GF-D8 (cell line): ENCODE results near the gene COIL.

Experiments
- DNase-seq: peaks from one replicate; lab custom pipeline; 2025; lab: John Stamatoyannopoulos, UW

COIL gene

DNA sequence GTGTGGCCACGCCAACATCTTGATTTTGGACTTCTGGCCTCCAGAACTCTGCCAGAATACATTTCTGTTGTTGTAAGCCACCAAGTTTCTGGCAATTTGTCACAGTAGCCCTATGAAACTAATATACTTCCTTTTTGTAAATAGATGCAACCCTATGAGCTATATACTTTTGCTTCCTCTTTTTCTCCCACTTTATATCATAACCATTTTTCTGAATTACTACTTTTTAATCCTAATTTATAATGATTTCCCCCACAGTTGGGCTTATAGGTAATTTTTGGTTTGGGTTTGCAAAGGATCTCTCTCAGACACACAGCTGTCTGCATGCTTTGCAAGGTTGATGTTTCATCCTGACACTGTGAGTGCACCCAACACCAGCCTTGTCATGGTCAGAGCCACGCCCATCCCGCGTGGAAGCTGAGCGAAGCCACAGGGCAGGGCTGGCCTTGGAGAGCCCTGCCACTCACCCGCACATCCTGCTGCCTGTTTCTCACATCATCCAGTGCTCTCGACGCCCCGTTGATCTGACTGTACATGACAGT is 52.8 kb downstream of the COIL start:
- no peak for DNase-seq

DNA sequence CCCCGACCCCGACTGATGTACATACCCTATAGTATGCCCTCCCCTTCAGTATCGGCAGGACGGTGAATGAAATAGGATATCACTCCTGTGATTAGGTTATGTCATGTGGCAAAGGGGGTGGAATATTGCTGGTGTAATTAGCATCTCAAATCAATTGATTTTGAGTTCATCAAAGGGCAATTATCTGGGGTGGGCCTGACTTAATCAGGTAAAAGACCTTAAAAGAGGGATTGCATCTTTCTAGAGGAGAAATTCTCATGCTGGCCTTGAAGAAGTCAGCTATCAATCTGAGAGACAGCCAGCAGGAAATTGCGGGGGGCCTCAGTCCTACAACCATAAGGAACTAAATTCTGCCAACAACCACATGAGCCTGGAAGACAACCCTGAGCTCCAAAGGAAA is 57.3 kb downstream of the COIL start:
- DNase-seq = no peak

DNA sequence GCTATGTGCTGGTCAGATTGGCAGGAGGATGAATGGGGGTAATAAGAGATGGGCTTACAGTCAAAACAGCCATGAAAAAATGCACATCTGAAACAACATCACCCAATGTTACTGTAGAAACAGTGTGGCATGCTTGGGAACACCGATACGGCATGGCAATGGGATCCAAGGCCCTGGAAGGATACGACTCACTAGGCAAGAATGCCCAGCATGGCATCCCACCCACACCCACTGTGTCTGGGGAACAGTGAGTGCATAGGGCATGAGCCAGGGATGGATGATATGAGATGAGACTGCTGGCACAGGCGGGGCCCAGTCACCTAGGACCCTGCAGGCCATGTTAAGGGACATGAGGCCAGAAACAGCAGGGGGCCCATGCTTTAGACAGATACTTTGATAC is 58.5 kb downstream of the COIL start:
- DNase-seq = no peak

DNA sequence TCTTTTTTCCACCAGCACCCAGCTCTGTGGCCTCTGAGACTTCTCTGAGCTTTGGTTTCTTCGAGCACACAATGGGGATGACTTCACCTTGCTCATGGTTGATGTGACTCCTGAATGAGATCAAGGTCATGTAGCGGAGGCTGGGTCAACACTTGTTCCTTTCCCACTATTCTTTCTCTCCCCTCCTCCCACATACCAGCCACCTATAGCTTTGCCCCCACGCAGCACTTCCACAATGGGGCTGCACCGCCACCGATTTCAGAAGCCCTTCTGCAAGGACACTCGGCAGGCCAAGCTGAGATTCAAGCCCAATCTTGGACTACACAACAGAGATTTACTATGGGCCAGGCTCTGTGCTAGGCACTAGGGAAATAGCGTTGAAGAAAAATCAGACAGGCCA is 61.4 kb downstream of the COIL start:
- no peak for DNase-seq

DNA sequence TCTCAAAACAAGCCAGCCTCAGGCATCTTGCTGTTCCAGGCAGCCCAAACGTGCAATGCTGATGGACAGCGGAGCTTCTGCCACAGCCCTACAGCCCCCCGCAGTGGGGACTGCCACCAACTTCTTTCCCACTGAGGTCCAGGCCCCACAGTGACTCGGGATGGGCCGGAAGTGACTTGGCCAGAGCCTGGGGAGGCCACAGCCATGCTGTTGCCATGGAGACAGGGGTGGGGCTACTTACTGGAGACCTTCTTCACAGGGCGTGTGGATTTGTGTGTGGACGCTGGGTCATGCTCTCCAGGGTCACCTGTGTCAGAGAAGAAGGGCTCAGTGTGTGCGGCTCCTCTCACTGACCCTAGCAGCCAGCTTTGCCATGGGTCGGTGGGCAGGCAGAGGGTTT is 62.0 kb downstream of the COIL start:
- no peak for DNase-seq

DNA sequence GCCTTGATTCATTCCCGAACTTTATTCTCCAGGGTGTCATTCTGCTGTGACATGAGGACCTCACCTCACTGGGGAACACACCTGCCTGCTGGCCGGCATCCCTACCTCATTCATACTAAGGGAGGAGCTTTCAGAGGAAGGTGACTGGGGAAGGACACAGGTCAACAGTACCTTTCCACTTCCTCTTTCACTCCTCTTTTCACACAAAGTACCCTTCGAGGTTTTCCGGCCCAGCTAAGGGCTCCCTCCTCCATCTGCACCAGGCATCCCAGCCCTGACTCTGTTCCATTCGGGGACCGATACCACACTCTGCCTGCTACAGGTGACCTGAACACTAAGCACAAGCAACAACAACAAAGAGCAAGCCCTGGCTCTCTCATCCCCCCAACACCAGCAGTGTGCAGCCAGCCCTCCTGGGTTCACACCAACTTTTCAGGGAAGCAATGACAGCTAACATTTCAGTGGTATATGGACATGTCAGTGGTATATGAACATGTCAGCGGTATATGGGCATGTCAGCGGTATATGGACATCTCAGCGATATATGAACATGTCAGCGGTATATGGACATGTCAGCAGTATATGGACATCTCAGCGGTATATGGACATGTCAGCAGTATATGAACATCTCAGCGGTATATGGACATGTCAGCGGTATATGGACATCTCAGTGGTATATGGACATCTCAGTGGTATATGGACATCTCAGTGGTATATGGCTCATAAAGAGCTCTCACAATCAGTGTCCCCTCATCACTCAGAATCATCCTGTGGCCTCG is 63.0 kb downstream of the COIL start:
- no peak for DNase-seq

DNA sequence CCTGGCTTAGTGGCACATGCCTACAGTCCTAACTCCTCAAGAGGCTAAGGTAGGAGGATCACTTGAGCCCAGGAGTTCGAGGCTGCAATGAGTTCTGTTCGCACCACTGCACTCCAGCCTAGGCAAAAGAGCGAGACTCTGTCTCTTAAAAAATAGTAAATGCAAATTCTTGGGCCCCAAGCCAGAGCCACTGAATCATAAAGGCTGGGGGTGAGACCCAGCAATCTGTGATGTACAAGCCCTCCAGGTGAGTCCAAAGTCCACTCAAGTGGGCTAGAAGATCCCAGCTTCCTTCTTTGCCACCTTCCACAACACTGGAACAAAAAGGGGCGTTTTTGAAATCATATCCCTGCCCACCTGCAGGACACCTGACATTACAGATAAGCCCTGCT is 63.9 kb downstream of the COIL start:
- no peak for DNase-seq

DNA sequence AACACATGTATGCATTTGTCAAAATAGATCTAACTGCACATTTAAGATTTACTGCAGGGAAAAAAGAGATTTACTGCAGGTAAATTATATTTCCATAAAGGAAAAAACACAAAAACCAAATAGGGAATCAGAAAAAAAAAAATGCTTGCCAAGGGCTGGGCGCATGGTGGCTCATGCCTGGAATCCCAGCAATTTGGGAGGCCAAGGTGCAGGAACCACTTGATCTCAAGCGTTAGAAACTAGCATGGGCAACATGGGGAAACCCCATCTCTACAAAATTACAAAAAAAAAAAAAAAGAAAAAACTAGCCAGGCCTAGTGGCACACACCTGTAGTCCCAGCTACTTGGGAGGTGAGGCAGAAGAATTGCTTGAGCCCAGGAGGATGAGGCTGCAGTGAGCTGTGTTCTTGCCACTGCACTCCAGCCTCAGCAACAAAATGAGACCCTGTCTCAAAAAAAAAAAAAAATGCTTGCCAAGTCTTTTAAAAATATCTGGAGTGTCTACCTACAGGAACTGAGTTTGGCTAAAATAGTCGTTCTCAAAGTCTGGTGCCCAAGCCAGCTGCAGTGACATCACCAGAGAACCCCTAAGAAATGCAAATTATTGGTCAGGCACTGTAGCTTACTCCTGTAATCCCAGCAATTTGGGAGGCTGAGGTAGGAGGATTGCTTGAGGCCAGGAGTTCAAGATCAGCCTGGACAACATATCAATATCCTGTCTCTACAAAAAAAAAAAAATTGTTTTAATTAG is 64.5 kb downstream of the COIL start:
- no peak for DNase-seq

DNA sequence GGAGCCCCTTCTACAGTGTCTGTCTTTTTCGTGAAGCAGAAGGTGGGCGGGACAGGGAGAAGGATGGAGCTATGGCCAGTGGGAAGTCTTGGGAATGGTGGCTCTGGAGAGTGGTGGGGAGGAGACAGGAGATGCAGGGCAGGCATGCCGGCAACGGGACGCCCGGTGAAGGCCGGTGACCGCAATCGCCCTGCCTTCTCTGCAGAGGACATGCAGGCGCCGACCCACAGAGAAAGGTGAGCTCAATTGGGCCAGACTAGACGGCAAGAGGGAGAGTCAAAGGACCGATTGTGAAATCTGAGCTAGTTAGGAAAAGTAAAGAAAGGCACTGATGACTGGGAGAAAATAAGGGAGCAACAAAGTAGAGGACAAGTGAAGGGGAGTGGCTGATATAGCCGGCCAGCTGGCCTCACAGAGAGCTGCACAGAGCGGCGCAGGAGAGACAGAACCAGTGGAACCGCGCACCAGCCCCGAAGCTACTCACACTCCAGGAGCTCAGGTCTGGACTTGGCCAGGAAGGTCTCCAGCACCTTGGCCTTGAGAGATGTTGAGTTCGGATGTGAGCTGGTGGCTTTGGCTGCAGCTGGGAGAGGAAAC is 65.9 kb downstream of the COIL start:
- no peak for DNase-seq

DNA sequence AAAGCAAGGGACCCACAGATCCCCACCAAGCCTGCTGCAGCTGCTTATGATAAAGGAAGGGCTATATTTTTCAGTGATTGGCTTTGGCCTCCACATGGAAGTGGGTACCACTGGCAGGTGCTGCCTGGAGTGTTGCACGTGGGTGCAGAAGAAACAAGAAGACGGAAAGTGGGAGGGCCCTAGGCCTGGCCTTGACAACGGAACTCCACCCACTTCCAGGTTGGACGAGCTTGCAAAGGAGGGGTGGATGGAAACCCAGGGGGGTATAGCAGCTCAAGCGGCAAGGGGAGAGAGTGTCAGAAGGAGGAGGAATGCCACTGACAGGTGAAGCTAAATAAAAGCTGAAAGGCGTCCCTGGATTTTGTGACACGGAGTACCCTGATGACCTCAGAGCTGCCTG is 67.3 kb downstream of the COIL start:
- no peak for DNase-seq

DNA sequence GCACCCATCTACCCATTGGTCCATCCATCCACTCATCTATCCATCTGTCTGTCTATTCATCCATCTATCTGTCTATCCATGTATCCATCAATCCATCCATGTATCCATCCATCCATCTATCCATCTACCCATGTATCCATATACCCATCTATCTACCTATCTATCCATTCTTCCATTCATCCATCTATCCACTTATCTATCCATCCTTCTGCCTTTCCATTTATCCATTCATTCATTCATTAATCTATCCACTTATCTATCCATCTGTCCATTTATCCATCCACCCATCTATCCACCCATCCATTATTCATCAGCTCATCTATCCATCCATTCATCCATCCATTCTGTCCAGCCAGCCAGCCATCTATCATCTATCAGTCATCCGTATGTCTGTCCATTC is 68.5 kb downstream of the COIL start:
- no peak for DNase-seq

DNA sequence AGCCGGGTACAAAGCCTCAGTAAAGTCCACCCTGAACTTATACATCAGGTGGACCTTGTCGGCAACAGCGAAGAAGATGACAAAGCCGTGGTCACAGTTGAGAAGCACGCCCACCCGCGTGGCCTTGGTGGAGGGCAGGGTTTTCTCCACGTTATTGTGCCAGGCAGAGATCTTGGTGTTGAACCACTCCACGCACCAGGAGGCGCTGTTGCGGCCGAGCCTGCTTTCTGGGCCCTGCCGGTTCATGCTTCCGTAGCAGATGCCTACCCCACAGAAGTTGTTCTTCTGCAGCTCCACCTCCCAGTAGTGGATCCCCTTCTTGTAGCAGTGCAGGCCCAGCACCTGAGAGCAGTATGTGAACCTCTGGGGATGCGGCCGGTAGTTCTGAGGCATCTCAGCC is 69.1 kb downstream of the COIL start:
- DNase-seq = no peak

DNA sequence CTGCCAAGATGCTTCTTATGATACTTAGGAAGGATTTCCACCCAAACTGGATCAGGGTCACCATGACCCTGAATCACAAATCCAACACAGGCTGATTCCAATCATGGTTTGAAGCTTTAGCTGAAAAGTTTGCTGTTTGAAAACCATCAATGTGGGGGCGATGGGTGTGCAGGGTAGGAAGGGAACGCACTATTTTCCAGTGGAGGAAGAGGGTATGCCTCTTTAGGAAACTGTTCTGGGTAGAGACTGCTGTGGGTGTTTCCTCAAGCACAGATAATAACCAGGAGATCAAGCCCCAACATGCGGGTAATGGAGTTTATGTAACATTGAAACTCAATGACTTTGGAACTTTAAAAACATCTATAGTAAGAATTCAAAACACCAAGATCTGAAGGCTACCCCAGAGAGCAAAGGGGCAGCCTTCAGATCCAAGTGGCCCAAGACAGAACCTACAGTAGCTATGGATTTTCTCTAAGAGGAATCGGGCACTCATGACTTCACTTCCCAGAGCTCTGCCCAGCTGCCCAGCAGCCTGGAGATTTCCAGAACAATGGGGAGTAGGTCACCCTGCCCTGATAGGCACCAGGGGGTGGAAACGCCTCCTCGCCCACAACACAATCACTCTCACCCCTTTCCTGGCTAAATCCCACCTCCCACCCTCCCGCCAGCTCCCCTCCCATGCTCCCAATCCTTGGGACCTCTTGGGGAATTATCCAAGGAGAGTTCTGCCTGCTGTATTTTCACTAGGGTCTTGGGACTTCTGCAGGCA is 69.8 kb downstream of the COIL start:
- no peak for DNase-seq

DNA sequence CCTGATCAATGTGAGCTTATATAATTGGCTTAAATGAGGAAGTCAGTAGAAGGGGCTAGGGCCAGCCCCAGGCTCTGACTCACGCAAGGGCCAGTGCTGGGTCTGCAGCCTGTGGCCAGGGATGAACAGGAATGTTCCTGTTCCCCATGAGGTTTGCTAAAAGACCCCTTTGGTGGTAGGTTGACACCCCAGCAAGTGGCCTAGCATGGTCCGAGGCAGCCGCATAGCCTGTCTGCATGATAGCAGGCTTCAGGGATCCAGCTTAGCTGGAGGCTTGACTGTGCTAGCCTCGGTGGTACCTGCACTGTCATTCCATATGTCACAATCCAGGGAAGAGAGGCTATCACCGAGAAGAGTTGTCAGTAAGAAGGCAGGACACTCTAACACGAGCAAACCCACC is 70.5 kb downstream of the COIL start:
- DNase-seq = no peak
